ENCODE data around the gene PHLPP1.

The PHLPP1 gene

DNA sequence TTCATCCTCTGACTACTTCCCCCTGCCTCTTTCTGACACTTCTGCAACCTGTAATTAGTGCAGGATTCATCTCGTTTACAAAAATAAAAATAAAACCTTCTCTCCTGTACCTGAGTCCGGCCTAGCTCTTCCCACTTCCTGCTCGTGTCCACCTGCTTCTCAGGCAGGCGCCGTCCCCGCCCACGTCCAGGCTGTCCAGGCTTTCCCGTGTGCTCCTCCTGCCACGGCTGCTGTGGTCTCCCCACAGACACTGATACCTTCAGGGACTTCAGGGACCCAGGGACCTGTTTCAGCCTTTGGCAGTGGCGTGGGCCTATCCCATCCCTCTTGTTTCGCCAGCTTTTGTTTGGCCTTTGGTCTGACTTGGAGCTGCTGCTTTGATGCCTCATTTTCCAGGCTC, 272.5 kb downstream of the PHLPP1 start:
- DNase-seq = no peak

DNA sequence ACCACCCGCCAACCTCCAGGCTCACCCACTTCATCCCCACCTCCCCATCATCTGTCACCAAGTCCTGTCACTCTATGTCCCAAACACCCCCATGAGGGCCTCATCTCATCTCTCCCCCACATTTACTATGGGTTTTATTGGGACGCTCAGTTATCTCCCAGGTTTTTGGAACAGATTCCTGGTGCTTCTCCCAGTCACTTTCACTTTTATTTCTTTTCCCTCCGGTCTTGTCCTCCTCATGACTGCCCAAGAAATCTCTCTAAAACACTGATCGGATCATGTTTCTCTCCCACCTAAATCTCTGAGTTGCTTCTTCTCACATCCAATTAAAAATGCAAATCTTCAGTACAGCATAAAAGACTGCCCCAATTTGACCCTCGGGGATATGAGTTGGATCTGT, 273.1 kb downstream of the PHLPP1 start:
- DNase-seq = no peak

DNA sequence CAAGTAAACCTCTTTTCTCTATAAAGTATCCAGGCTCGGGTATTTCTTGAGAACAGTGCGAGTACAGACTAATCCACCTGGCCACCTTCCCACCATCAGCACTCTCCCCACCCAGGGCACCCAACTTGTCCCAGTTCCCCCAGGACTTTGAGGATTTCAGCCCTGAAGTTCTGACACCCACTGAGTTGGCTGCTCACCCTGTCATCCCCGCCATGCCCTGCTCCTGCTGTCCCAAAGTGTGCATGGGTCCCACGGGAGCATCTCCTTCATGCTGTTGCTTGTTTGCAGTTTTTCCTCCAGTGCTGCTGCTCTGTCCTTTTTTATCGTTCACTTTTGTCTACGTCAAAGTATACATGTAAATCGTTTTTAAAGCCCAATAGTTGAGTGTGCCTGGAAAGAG, 273.9 kb downstream of the PHLPP1 start:
- DNase-seq = no peak

GRCh38 chr18:62990653-62991052, 275.3 kb downstream of the PHLPP1 start:
- no peak for DNase-seq

DNA sequence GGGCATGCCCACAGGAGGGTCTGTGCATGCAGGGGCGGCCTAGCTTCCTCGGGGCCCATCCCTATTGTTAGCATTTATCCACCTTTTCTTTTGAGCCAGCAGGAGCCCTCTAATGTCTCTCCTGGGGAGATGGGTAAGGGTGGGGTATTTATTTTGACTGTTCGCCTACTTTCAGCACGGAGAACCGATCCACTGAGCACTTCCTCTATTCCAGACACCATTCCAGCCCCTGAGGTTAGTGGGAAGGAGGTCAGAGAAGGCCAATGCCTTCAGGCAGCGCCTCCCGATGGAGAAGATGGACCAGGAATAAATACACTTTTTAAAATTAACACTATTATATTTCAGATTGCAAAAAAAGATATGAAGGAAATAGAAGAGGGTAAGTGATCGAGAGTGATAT, 276.0 kb downstream of the PHLPP1 start:
- DNase-seq = no peak

DNA sequence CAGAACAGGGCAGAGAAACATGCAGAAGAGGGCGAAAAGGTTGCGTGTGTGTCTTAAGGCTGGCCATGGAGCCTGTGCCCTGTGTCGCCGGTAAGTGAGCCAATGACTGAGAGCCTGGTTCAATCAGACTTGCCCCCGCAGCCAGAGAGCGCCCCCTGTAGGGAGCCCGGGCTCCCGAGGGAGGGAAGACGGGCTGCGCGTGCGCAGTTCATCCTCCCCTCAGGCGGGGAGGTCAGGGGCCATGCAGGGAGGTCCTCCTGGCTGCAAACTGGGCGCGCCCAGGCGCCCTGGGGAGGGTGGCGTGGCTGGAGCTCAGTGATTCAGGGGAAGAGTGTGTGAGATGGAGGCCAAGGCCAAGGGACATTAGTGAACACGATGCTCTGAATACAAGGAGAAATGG, 276.6 kb downstream of the PHLPP1 start:
- no peak for DNase-seq

- DNase-seq = no peak
Measured at GRCh38 chr18:62992877-62993365, 277.6 kb downstream of the PHLPP1 start.

GRCh38 chr18:62996566-62996965, 281.2 kb downstream of the PHLPP1 start:
- no peak for DNase-seq

GRCh38 chr18:62997076-62997475, 281.7 kb downstream of the PHLPP1 start:
- no peak for DNase-seq

DNA sequence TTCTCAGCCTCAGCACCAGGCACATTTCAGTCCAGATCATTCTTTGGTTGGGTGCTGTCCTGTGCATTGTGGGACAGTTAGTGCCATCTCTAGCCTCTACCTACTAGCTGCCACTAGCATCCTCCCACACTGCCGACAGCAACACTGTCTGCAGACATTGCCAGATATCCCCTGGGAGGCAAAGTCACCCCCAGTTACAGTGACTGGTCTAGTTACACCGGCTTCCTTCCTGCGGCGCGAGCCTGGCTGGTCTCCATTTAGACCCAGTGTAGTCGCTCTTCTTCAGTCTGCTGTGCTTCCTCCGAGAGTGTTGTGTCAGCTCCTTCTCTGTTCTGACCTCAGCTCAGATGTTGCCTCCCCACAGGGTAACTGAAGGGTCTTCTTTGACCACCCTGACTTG, 283.1 kb downstream of the PHLPP1 start:
- no peak for DNase-seq

- DNase-seq = no peak
Measured at GRCh38 chr18:62999392-62999791, 284.1 kb downstream of the PHLPP1 start.

DNA sequence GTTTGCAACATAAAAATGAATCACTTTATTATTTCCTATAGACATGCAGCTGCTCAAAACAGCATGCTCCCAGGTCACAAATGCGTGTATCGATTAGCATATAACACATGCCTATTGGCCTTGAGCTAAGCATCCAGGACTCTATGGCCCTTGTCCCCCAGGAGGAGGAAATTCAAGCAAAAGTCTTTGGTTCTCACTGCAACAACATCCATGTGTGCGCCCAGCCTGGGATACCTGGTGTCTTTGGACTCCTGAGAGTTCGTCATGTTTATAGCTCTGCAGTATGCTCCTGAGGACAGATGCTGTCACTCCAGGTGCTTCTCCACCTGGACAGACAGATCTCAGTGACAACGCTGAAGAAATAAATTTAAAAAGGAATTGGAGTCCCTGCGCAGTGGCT, 284.6 kb downstream of the PHLPP1 start:
- no peak for DNase-seq

GRCh38 chr18:63000839-63001238, 285.5 kb downstream of the PHLPP1 start:
- DNase-seq = no peak

DNA sequence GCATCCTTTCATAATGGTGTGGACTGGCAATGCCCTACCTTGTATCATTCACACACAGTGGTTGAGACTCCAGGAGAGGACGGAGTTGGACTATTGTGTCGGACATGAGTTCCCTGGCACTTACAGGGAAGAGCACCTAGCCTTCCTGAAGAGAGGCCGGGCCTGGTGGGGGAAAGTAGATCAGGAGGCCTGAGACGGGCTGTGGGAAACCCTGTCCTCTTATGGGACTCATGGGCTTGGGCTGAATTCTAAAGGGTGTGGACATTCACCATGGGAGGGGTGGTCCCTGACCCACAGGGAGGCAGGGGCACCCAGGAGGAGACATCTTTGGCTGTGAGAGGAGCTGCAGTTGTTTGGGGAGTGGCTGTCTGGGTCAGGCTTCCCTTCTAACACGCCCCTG, 286.5 kb downstream of the PHLPP1 start:
- DNase-seq = no peak

DNA sequence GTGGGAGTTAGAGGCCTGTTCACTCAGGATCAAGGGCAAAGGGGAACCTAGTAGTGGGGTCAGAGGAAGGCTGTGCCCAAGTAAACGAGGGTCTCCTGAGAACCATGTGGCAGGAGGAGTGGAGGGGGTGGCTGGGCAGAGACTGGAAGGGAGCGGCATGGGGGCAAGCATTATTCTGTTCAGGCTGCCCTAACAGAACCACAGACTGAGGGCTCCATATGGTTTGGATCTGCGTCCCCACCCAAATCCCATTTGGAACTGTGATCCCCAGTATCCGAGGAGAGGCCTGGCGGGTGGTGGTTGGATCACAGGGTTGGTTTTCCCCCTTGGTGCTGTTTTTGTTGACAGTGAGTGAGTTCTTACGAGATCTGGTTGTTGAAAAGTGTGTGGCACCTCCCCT, 287.0 kb downstream of the PHLPP1 start:
- no peak for DNase-seq

- DNase-seq = no peak
Measured at GRCh38 chr18:63002803-63003445, 287.6 kb downstream of the PHLPP1 start.

- DNase-seq = no peak
Measured at GRCh38 chr18:63003899-63004298, 288.6 kb downstream of the PHLPP1 start.

DNA sequence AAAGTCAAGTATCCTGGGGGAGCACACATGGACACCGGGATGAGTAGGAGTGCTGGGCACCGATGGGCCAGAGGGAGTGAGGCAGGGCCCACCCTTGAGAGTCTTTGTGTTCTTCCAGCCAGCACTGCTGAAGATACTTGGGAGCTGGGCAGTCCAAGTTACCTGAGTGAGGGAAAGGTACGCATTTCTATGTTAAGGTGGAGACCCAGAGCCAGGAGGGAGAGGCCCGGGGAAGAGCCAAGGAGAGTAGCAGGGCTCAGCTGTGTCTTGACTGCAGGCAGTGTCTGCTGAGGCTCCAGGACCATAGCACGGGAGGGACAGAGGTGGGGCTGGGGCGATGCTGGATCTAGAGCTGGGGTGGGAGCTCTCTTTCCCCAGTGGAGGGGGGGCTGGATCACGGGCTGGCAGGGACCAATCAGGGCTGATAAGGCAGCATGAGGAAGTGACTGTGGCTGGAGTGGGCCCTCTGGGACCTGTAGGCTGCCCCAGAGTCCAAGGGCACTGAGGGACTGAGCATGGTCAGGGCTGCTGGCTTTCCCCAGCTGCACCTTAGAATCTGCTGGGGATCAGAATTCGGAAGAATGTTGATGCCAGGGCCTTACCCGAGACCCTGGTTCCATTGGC, 289.2 kb downstream of the PHLPP1 start:
- DNase-seq = no peak

DNA sequence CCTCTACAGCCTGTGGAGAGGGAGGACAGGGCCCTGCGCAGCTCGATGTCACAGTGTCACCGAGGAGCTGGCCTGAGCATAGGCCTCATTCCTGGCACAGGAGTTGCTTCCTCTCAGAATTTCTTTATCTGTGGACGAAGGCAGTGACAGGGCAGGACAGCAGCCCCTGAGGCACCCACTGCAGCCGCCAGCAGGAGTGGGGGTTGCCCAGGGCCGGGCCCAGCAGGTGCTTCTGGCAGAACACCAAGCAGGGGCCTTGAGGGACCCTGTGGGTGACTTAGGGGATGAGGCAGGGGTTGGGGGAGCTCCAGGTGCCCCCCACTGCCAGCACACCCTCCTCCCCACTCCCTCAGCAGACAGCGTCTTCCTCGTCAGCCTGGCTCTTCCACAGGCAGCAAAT, 290.0 kb downstream of the PHLPP1 start:
- DNase-seq = no peak

DNA sequence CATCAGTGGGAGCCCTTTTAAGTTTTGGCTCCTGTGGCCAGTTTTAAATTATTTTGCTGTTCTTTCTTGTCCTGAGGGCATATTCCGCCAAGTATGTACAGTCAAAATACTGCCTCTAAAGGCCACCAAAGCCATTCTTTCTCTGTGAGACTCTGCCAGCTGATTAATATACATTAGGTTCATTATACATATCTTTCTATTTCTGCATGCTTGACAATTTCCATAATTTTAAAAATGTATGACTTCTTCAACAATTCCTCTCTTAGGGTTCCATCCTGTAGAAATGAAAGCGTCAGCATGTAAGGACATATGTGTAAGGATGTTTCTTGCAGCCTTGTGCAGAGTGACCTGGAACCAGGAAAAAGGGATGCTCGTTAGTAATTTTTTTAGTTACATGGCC, 291.9 kb downstream of the PHLPP1 start:
- DNase-seq = no peak

GRCh38 chr18:63016270-63016669, 300.9 kb downstream of the PHLPP1 start:
- DNase-seq = peak; percentile 38

GRCh38 chr18:63017076-63017475, 301.7 kb downstream of the PHLPP1 start:
- no peak for DNase-seq

GRCh38 chr18:63017977-63018376, 302.6 kb downstream of the PHLPP1 start:
- DNase-seq = no peak

- DNase-seq = no peak
Measured at GRCh38 chr18:63022429-63023022, 307.2 kb downstream of the PHLPP1 start.
